Colonic mucosa (tissue), 4 donors: ENCODE measurements around the gene SVIL. TPM values are rescaled to one million over a fixed set of nuclear protein-coding genes. Genes with fewer than 3 reads are reported as not detected.

Source experiments
- DNase-seq: peaks from one replicate; pipeline ENCODE4 v3.0.0-alpha.2; 2020
- H3K27ac ChIP-seq: fragments of 200-600 bp; one replicate; pipeline ENCODE4 v1.8.0; 2021
- H3K27me3 ChIP-seq: fragments of 200-600 bp; one replicate; pipeline ENCODE4 v1.8.0; 2021
- H3K36me3 ChIP-seq: fragments of 200-600 bp; one replicate; pipeline ENCODE4 v1.8.0; 2021
- H3K4me1 ChIP-seq: fragments of 200-600 bp; one replicate; pipeline ENCODE4 v1.8.0; 2021; ENCODE audit warnings: mild to moderate bottlenecking
- H3K4me3 ChIP-seq: fragments of 200-600 bp; one replicate; pipeline ENCODE4 v1.8.0; 2021
- H3K9ac ChIP-seq, 2 donors: one replicate each; pipeline ENCODE4 v1.7.0; 2013; ENCODE audit warnings: control low read depth in 2 of 2, low read depth in 2 of 2, low read length in 2 of 2
- H3K9me3 ChIP-seq: fragments of 200-600 bp; one replicate; pipeline ENCODE4 v1.8.0; 2021
- CTCF ChIP-seq: fragments of 200-600 bp; IDR thresholded peaks from one replicate; pipeline ENCODE4 v1.8.0; 2022; ENCODE audit warnings: antibody characterized with exemption, mild to moderate bottlenecking
- intact Hi-C: fragments of 100-400 bp; cut with DNase I; formaldehyde crosslinking; loops from one replicate; pipeline ENCODE4 v1.14.1; 2022
- total RNA-seq, 2 donors: library from RNA; stranded (reverse); fragmentation: NEBNext Ultra II Directional in 1 of 2; extraction: Animal tissue kit (Norgen Biotek cat#: 25700) in 1 of 2; gene quantifications; one replicate each; pipeline ENCODE4 v1.2.1, GENCODE V29; 2021
- donor health status: healthy.
- donor health status: DM: no; HTN: no; CAD: no.
- donor health status: DM: no; HTN: no; CAD: no.

The SVIL gene
- total RNA-seq, 2 donors from 2014 or later = 62.6 to 132 TPM

DNA sequence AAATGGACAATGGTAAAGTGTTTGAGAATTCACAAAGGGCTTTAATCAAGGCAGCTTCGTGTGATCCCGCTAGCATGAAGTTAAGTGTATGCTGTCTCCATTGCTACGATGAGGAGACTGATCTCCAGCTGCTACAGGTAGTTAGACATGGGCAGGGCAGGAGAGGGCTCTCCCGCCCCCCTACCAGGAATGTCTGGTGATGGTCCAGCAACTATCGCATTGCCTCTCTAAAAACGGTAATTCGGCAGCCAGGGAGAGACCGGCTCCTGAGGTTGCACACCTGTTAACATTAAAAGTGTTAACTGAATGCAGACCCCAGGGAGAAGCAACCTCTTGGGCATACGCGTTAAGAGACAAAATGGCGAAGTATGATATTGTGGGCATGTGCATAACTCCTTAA is 37.9 kb downstream of the SVIL start:
- intact Hi-C loops = loop anchor here (10.0 kb wide), 1 partner anchor 138 kb away; no protein-coding TSS in a partner anchor

DNA sequence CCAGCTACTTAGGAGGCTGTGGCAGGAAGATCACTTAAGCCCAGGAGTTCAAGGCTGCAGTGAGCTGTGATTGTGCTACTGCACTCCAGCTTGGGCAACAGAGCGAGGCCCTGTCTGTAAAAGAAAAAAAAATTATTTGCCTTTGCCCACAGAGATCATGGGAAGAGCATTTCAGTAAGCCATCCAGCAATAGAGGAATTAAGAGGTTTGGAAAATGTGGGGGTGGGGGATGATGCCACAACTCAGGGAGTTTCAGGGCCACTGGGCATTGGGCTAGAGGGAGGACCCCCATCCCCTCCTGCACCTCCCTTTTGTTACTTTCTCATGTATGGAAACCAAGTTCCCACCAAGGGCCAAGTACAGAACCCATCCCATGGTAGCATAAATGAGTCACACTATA is 38.4 kb downstream of the SVIL start:
- intact Hi-C loops = loop anchor here (10.0 kb wide), 1 partner anchor 138 kb away; no protein-coding TSS in a partner anchor
- H3K36me3 ChIP-seq = no peaks in the 10 kb centered on the region
- no peak overlapping the region for H3K4me3 ChIP-seq
- no peak for TF ChIP-seq CTCF
- H3K9ac ChIP-seq = no peak overlapping the region
- H3K4me1 ChIP-seq = peaks cover 7% of the 10 kb centered on the region
- no peak overlapping the region for H3K27ac ChIP-seq
- no peaks in the 10 kb centered on the region for H3K27me3 ChIP-seq
- no peak for DNase-seq
- no peaks in the 10 kb centered on the region for H3K9me3 ChIP-seq

More for the DNA sequence above, 37.9 kb downstream of the SVIL start:
- Histone ChIP-seq H3K9ac (no peak overlapping the region), H3K27ac (no peak overlapping the region), H3K36me3 (no peaks in the 10 kb centered on the region), H3K9me3 (no peaks in the 10 kb centered on the region), H3K4me1 (peaks cover 4% of the 10 kb centered on the region), H3K27me3 (no peaks in the 10 kb centered on the region), H3K4me3 (no peak overlapping the region)
- DNase-seq = no peak
- TF ChIP-seq CTCF = no peak

DNA sequence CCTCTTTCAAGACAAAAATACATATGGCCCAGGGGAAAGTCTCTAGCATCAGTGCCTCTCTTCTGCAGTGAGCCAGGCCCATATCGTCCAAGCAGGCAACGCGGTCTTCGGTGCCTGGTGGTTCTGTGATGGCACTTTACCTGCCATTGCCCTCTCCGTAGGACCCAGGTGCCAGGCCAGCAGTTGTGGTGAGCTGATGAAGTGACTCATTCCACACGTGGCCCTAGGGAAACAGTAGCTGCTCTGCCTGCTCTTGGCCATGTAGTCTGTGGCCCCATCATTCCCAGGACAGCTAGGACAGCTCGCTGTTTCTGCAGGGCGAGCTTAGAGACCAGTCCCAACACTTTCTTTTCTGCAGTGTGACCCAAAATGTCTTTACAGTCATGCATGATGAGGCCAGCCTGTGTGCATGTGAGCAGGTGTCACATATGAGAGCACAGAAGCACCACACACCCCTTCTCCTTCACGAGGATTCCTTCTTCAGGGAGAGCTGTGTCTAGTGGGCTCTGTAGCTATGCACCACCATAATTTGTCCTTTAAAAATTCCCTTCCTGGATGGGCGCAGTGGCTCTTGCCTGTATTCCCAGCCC is 39.0 kb downstream of the SVIL start:
- no peak for DNase-seq
- H3K4me1 ChIP-seq = peaks cover 7% of the 10 kb centered on the region
- no peaks in the 10 kb centered on the region for H3K9me3 ChIP-seq
- no peaks in the 10 kb centered on the region for H3K36me3 ChIP-seq
- no peak overlapping the region for H3K9ac ChIP-seq
- no peak overlapping the region for H3K4me3 ChIP-seq
- intact Hi-C loops = loop anchor here (10.0 kb wide), 1 partner anchor 139 kb away; no protein-coding TSS in a partner anchor
- TF ChIP-seq CTCF = no peak
- H3K27me3 ChIP-seq = no peaks in the 10 kb centered on the region
- H3K27ac ChIP-seq = no peak overlapping the region

DNA sequence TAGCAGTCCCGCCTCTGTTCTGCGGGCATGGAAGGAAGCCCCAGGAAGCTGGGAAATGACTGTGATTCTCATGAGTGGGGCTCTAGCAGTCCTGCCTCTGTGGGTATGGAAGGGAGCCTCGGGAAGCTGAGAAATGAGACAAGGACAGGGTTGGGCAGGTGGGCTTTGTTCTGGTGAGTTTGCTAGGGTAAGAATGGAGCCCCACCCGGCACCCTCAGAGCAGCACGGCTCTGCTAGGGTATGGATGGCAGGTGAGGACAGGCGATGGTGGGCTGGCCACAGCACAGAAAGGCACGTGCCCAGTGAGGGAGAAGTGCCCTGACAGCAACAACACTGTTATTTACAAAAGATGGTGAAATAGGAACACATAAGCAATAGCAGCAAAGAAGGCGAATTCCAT is 39.6 kb downstream of the SVIL start:
- Histone ChIP-seq H3K9me3 (no peaks in the 10 kb centered on the region), H3K27me3 (no peaks in the 10 kb centered on the region), H3K4me3 (no peak overlapping the region), H3K4me1 (peaks cover 11% of the 10 kb centered on the region), H3K27ac (no peak overlapping the region), H3K36me3 (no peaks in the 10 kb centered on the region), H3K9ac (no peak overlapping the region)
- no peak for DNase-seq
- no peak for TF ChIP-seq CTCF
- intact Hi-C loops = loop anchor here (10.0 kb wide), 1 partner anchor 140 kb away; no protein-coding TSS in a partner anchor

GRCh38 chr10:29591651-29591968 is 43.2 kb downstream of the SVIL start:
- intact Hi-C loops = loop anchor here (10.0 kb wide), 1 partner anchor 143 kb away; no protein-coding TSS in a partner anchor
- Histone ChIP-seq H3K9me3 (no peaks in the 10 kb centered on the region), H3K36me3 (no peaks in the 10 kb centered on the region), H3K9ac (peak overlapping the region in 1 of 2 donors; percentile 8), H3K4me1 (peaks cover 14% of the 10 kb centered on the region), H3K27ac (peak overlapping the region; percentile 22), H3K4me3 (no peak overlapping the region), H3K27me3 (no peaks in the 10 kb centered on the region)
- no peak for DNase-seq
- TF ChIP-seq CTCF = no peak
